Measurements from ENCODE around the gene MRPL21. TPM values are rescaled to one million over a fixed set of nuclear protein-coding genes. Genes with fewer than 3 reads are reported as not detected.
"Not testable (repeated sequence)": the region's sequence is repeated elsewhere in the genome, so short reads cannot be mapped to it uniquely, and the experiment has no call there.

MRPL21 gene
- total RNA-seq, 2 donors from 2014 or later: 71.7 to 87.8 TPM

DNA sequence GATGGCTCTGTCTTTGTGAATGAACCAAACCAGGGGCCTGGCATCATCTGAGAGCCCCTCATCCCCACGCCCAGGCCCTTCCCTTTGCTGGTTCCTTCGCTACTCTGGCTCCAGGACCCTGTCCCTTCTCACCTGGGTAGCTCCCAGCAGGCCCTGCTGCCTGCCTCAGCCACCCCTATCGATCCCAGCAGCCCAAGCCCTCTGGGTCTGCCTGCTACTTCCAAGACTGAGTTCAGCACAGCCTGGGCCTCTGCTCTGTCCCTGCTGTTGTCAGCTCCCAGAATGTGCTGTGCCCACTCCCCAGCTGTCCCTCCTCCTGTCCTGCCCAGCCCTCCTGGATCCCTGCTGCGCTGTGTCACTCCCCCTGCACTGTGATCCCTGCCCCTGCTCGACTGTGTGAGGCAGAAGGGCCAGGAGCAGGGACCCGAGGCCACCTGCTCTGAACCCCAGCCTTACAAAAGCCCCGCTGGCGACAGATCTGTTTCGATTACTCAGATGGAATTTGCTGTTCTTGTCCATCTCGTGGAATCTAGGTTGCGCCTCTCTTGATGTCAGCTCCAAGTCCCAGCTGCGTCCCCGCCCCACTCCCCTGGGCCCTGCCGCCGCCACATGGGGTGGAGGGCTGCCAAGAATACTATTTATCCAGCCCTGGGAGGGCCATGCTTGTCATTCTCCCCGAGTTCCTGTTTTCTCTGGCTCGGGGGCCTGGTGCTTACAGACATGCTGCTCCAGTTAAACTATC, 13.0 kb downstream of the MRPL21 start:
- DNase-seq (no peak), ATAC-seq (no peak)
- intact Hi-C loops (cut with DNase I, micrococcal nuclease): no loop called here

DNA sequence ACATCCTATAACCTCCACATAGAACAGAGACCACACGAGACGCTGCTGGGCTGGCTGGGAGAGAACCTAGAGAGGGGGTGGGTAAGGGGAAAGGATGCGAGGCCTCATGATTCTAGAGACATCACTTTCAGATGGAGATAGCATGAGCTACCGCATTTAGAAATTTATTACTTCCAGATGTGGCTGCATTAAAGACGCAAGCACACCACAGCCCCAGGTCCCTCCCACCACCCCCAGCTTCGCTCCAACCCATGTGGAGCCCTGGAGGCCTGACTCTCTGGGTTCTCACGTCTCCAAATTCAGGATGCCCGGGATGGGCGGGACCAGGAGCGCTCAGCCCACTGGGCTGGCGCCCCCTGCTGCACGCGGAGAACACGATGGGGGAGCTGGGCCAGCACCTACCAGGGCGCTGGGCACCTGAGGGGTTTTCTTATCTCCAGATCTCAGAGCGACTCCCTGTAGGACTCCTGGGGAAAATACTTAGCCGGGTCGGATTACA, 13.6 kb downstream of the MRPL21 start:
- intact Hi-C loops (cut with DNase I, micrococcal nuclease): no loop called here
- DNase-seq: peak; percentile 38 to 44
- ATAC-seq: peak; percentile 40

DNA sequence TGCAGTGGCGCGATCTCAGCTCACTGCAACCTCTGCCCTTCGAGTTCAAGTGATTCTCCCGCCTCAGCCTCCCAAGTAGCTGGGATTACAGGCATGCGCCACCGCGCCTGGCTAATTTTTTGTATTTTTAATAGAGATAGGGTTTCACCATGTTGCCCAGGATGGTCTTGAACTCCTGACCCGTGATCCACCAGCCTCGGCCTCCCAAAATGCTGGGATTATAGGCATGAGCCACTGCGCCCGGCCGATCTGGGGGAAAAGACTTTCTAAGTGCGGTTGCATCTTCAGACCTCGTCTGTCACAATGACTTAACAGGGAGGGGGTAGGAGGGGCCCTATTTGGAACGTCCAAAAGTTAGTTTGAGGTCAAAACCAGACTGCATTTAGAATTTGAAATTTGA, 18.8 kb downstream of the MRPL21 start:
- intact Hi-C loops (cut with DNase I, micrococcal nuclease); ATAC-seq; DNase-seq: not testable (repeated sequence)

DNA sequence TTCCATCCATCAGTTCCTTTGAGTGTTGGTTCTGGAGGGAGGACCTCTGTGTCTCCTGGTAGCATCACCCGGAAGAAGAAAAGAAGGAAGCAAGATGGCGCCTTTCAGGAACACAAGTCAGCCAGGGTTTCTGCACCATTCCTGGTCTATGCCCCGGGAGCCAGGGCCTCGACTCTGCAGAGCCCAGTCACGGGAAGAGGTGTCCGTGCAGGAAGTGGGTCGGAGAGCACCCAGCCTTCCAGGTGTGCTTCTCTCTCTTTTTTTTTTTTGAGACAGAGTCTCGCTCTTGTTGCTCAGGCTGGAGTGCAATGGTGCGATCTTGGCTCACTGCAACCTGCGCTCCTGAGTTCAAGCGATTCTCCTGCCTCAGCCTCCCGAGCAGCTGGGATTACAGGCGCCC, 21.2 kb downstream of the MRPL21 start:
- ATAC-seq (no peak), DNase-seq (no peak)
- intact Hi-C loops (cut with DNase I, micrococcal nuclease): no loop called here

DNA sequence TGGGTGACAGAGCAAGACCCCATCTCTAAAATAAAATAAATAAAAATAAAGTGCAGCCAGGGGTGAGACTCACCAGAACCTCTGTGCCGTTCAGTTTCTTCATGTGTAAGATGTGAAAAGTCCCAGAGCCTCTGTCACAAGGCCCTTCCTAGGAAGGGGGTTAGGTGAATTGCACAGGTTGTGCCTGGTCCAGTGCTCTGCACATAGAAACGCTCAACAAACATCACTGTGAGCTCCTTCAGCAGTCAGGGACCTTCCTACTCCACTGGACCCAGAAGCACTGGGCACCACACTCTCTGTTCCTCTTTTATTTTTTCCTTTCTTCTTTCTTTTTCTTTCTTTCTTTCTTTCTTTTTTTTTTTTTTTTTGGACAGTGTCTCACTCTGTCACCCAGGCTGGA, 22.3 kb downstream of the MRPL21 start:
- ATAC-seq (no peak), DNase-seq (no peak)
- intact Hi-C loops (cut with DNase I, micrococcal nuclease): no loop called here

DNA sequence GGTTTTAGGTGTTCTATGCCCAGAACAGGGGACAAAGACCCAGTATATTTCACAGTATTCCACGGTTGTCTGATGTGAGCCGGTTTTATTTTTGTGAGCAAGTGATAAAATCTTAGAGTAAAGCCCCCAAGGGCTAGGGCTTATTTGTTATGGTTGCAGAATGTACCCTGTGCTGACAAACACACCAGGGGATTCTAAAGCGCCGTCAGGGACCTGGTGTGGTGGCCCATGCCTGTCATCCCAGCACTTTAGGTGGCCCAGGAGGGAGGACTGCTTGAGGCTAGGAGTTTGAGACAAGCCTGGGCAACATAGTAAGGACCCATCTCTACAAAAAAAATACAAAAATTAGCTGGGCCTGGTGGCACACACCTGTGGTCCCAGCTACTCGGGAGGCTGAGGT, 22.8 kb downstream of the MRPL21 start:
- DNase-seq (no peak), ATAC-seq (no peak)
- intact Hi-C loops (cut with DNase I, micrococcal nuclease): no loop called here

DNA sequence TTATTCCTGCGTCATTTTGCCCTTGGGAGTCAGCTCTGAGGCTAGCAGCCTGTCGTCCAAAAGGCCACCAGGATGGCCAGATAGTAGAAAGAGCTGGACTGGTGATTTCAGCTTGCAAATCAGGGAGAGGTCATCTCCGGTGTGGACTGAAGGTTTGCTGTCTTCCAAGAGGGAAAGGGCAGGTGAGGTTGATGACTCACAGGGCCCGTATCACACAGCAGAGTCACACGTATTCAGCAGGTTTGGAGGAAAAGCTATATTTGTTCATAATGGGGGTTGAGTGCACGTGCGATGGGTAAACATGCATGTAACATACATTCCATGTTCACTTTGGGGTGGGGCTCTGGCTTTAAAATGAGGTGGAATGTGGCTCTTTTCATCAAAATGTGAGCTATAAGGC, 25.6 kb downstream of the MRPL21 start:
- DNase-seq (no peak), ATAC-seq (no peak)
- intact Hi-C loops (cut with DNase I, micrococcal nuclease): no loop called here

DNA sequence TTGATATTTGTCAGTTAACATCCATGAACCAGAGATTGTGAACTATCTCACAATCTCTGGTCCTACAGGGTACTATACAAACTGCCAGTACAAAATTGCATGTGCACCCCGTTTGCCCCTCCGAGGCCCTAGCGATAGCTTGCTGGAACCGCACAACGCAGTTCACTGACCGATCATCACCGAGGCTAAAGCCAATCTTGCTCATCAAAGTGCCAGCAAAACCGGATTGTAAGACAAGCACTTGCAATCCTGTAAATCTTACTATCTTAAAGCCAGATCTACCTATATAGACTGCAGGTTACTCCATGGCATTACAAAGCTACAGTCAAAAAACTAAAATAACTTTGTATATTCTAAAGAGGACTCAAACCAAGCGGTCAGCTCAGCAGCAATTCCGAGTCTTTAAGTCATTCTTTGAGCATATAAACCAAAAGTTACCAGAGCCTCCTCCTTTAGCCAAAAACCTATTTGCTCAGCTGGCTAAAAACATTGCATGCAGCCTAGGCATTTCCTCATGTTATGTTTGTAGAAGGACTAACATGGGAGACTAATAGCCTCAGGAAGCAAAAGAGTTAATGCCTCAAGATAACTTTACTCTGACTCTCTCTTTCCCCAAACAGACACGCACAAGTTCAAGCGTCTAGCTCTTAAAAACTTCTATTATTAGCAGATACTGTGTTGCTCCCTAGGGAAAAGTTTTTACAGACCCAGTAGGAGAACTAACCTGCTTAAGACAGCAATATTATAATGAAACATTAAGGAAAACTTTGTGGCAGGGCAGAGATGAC, 31.2 kb downstream of the MRPL21 start:
- intact Hi-C loops (cut with DNase I, micrococcal nuclease): no loop called here
- no peak for DNase-seq
- no peak for ATAC-seq

DNA sequence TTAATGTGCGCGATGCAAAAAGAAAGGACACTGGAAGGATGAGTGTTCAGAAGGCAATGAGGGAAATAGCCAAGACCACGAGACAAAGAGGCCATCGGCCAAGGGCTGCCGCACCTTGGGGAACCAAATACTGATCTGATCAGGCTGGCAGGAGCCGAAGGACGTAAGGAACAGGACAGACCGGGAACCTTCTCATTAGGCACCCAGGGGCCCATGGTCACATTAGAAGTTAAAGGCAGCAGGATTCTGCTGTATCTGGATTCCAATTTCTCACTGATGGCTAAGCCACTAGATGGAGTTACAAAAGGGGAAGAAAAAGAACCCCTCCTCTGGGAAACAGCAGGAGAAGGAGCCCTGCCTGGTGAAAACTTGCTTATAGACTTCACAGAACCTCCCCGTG, 33.2 kb downstream of the MRPL21 start:
- DNase-seq (no peak), ATAC-seq (peak; percentile 62)
- intact Hi-C loops (cut with DNase I, micrococcal nuclease): no loop called here

DNA sequence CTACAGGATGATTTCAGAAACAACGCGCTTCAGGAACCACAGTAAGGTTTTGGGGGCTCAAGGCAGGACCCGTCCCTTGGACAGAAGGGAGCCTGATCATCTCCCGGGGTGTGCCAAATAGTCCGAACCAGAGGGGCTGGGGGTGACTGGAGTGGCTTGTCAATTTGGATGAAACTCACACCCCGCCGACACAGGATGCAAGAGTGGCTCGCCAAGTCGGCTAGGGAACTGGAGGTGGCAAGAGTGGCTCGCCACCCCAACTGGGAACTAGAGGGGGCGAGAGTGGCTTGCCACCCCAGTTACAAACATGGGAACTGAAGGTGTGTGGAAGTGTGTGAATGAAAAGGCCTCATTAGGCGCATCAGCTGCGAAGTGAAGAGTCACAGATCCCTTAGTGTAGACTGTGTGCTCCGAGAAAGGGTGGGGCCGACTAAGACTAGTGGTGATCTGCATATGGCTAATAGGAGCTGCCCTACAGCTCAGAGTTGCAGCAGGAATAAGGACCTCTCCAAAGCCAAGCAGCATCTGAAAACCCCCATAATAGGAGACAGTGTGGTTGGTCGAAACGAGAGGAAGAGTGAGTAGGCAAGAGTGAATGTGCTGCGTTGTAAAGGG, 35.3 kb downstream of the MRPL21 start:
- intact Hi-C loops (cut with DNase I, micrococcal nuclease): no loop called here
- ATAC-seq (no peak), DNase-seq (no peak)

DNA sequence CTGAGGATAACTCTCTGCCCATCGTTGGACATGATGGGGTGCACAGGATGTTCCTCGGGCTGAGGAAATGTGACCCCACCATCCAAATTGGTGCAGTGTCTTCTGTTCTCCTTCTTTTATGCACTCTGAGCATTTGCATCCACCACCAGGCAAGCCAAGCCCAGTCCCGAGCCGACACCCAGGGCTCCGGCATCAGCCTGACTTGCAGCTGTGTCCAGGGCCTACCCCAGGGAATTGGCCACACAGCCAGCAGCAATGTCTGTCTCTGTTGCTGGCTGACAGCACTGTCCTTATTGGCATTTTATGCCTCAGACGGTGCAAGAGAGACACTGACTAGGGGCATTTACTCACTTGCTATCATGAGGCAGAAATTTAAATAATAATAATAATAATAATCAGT, 36.6 kb downstream of the MRPL21 start:
- intact Hi-C loops (cut with DNase I, micrococcal nuclease): no loop called here

DNA sequence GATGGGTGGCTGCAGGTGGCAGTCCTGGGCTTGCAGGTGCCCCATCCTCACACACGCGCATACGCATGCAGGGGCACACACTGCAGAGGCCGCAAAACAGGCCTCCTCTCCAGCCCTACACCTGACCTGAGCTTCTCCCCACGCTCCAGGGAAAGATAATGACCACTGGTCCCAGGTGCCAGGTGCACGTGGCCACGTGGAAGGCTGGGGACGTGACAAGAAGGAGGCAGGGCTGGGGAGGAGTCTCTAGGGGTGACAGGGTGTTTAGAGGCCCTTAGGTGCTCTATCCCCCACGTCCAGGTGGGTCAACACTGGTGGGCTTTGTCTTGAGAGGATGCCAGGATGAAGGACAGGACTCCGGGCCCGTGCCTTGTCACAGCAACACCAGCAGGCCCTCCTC, 38.4 kb downstream of the MRPL21 start:
- intact Hi-C loops (cut with DNase I, micrococcal nuclease): no loop called here
- no peak for DNase-seq
- ATAC-seq: no peak

More for the DNA sequence above, 36.6 kb downstream of the MRPL21 start:
- ATAC-seq: no peak
- no peak for DNase-seq

DNA sequence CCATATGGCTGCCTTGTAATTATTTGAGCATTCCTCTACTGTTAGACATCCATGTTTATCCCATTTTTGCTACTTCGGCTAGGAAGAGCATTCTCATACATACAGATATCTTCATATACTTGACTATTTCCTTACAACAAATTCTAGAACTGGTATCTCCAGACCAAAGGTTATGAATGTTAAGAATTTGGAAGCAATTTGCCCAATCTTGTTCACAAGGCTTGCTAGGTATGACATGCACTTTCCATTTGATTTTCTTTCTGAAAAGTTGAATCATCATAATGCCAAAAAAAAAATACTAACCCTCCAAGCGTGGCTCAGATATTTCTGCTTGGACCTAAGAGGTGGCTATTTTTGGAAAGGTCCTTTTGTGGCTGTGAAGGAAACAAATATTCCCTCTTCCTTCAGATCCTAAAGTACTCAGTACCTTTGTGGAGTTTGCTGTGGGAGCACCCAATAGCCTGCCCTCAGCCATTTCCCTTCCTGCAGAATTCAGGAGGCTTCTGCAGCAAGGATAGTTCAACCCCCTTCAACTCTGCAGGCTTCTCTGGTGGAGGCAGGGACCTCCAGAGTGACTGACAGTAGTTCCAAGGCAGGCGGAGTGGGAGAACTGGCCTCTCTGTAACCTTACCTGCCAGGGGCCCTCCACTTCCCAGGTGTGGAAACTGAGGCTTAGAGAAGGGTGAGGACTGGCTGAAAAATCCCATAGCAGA, 39.9 kb downstream of the MRPL21 start:
- ATAC-seq (no peak), DNase-seq (no peak)
- intact Hi-C loops (cut with DNase I, micrococcal nuclease): no loop called here

DNA sequence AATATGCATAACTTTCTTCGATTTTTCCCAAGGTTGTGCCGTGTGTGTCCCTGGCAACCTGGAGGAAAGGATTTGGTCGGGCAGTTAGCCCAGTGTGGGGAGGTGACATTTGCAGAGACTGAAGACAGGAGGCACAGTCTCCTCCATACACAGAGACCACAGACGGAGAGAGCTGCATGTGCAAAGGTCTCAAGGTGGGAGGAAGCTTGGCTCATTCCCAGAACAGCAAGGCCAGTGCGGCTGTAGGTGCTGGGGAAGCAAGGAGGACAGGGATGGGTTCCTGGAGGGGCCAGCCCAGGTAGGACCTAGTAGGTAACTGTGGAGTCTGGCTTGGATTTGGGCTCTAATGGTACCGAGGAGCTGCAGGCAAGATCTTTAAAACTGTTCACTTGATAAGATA, 41.2 kb downstream of the MRPL21 start:
- intact Hi-C loops (cut with DNase I, micrococcal nuclease): no loop called here
- ATAC-seq (no peak), DNase-seq (no peak)

DNA sequence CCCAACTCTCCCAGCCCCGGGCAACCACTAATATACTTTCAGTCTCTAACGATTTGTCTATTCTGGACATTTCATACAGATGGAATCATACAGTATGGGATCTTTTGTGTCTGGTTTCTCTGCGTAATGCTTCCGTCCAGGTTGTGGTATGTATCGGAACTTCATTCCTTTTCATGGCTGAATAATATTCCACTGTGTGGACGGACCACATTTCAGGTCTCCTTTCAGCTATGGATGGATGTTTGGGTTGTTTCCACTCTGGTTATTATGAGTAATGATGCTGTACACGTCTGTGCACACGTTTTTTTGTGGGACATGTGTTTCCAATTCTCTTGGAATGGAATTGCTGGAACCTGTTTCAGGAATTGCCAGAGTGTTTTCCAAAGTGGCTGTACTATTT, 44.5 kb downstream of the MRPL21 start:
- ATAC-seq: no peak
- intact Hi-C loops (cut with DNase I, micrococcal nuclease): no loop called here
- no peak for DNase-seq

DNA sequence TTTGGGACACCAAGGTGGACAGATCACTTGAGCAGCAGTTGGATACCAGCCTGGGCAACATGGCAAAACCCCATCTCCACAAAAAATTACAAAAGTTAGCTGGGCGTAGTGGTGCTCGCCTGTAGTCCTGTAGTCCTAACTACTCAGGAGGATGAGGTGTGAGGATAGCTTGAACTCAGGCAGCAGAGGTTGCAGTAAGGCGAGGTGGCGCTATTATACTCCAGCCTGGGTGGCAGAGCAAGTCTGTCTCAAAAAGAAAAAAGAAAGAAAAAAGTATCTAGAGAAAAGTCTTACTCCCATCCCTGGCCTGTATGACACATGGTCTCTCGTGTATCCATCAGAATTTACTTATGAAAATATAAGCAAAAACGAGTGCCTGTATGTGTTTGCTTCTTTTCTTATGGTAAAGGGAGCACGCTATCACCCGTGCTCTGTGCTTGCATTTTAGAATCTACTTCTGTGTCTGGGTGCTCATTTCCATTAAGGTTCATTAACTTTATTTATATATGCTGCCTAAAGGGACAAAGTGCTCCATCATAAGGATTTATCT, 46.5 kb downstream of the MRPL21 start:
- DNase-seq (no peak), ATAC-seq (peak; percentile 20)
- intact Hi-C loops (cut with DNase I, micrococcal nuclease): no loop called here

DNA sequence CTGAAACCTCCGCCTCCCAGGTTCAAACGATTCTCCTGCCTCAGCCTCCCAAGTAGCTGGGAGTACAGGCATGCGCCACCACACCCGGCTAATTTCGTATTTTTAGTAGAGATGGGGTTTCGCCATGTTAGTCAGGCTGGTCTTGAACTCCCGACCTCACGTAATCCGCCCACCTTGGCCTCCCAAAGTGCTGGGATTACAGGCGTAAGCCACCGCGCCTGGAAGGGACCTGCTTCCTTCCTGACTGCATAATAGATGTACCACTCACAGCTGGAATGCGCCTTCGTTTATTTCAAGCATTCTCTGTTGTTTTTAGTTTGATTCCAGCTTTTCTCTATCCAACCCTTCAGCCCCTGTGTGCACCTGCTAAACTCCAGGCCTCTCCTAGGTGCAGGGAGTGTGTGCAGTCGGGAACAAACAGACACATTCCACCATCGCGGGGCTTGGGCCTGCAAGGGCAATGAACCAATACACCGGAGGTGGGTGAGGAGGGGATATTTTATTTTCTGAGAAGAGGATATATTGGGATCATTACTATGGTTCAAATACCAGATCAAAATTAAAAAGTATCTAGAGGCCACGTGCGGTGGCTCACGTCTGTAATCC, 47.1 kb downstream of the MRPL21 start:
- ATAC-seq; DNase-seq; intact Hi-C loops (cut with DNase I, micrococcal nuclease): not testable (repeated sequence)

DNA sequence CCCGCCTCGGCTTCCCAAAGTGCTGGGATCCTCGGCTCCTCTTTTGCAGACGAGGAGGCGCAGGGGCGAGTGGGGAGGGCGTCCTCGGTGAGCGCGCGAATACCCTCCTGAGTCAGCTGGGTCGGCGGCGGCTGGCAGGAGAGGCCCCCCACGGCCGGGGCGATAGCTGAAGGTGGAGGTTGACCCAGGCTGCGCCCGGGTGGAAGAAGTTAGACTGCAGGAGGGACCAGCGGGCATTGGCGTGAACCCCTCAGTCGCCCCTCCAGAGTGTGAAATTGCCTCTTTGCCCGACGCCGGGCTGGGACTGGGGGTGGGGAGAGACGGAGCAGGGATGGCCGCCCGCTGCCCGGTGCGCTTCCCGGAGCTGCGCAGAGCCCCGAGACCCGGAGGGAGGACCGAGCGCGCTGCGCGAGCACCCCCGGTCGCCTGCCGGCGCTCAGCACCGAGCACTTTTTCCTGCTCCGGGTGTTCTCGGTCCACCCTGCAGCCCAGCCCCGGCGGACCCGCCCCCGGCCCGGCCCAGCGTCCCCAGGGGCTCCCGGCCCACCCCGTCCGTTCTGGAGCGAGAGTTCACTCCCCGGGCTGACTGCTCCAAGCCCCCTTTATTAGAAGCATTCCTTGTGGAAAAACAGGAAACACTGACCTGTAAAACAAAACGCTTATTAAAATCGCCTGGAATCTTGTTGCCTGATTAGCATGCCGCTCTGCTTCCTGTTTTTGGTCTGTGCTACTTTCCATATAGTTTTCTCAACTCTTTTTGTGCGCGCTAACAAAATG, 48.2 kb downstream of the MRPL21 start:
- intact Hi-C loops (cut with DNase I, micrococcal nuclease): no loop called here
- DNase-seq (peak in 1 of 2 donors; percentile 57), ATAC-seq (peak; percentile 54)
